Lower leg skin (tissue), 3 donors: Measurements from ENCODE around the gene KCTD5.

Experiments used
- CTCF ChIP-seq, 3 donors: fragments of 450-650 bp; IDR thresholded peaks; one replicate each; pipeline ENCODE4 v1.5.1; 2016; ENCODE audit warnings: antibody characterized with exemption in 3 of 3, mild to moderate bottlenecking in 3 of 3, moderate library complexity in 2 of 3
- POLR2A ChIP-seq, 2 donors: fragments of 450-650 bp; IDR thresholded peaks; one replicate each; pipeline ENCODE4 v1.6.1; 2016 to 2017; ENCODE audit warnings: antibody characterized with exemption in 2 of 2, mild to moderate bottlenecking in 1 of 2, moderate library complexity in 1 of 2

GRCh38 chr16:2663553-2664546 lies 18.5 kb upstream of the KCTD5 start:
- TF ChIP-seq POLR2A (IDR thresholded peaks at IDR 0.05) (no peak), CTCF (IDR thresholded peaks at IDR 0.05) (no peak)
